Thyroid gland (tissue), 4 donors: Measurements from ENCODE around the gene CCNG1.

ENCODE experiments used
- CTCF ChIP-seq, 6 experiments: fragments of 200-600 bp in 3 of 6; fragments of 450-650 bp in 3 of 6; sonication (generic) in 3 of 6; IDR thresholded peaks; one replicate each; pipeline ENCODE4 v1.5.1; 2016 to 2019; ENCODE audit warnings: antibody characterized with exemption in 6 of 6, mild to moderate bottlenecking in 2 of 6, inconsistent platforms in 1 of 6, moderate library complexity in 1 of 6
- POLR2A ChIP-seq, 2 donors: fragments of 450-650 bp; IDR thresholded peaks; one replicate each; pipeline ENCODE4 v1.6.1; 2017; ENCODE audit warnings: antibody characterized with exemption in 2 of 2, mild to moderate bottlenecking in 2 of 2, moderate library complexity in 1 of 2

- no peak for TF ChIP-seq POLR2A (IDR thresholded peaks at IDR 0.05)
- peak; percentile 77 to 93 (median 82) for TF ChIP-seq CTCF (IDR thresholded peaks at IDR 0.05)
Measured at GRCh38 chr5:163408311-163408923, 29.0 kb upstream of the CCNG1 start.
